Measurements from ENCODE around the gene LY9. TPM values are rescaled to one million over a fixed set of nuclear protein-coding genes. Genes with fewer than 3 reads are reported as not detected.

The LY9 gene
- polyA plus RNA-seq, 4 donors: 0.45 to 3.8 (median 1.1) TPM

DNA sequence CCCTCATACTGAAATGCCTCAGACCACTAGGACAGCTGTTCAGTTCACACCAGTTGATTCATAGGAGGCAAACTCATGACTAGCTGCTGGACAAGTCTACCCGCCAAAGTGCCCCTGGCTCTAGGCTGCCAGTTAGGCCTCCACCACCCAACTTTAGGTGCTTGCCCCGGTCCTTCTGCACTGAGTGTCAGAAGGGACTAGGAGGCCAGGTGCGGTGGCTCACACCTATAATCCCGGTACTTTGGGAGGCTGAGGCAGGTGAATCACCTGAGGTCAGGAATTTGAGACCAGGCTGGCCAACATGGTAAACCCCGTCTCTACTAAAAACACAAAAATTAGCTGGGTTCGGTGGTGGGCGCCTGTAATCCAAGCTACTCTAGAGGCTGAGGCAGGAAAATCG lies 18.9 kb downstream of the LY9 start:
- FAIRE-seq (no peak), DNase-seq (no peak)
- no peaks in the 10 kb centered on the region for H3K36me3 ChIP-seq (ENCODE audit: control insufficient read depth in 3 of 3, insufficient read depth in 2 of 3, low read depth in 1 of 3, low read length in 3 of 3)
- H3K27ac ChIP-seq (ENCODE audit: low read depth in 1 of 3, low read length in 2 of 3): no peak overlapping the region
- H3K9me3 ChIP-seq (ENCODE audit: control insufficient read depth in 2 of 2, insufficient read depth in 1 of 2, low read depth in 1 of 2, low read length in 1 of 2): no peaks in the 10 kb centered on the region
- H3K4me3 ChIP-seq (ENCODE audit: low read depth in 1 of 3, low read length in 3 of 3): no peak overlapping the region
- H3K27me3 ChIP-seq (ENCODE audit: control insufficient read depth in 3 of 3, insufficient read depth in 3 of 3, low read length in 3 of 3): no peaks in the 10 kb centered on the region
- no peaks in the 10 kb centered on the region for H3K4me1 ChIP-seq (ENCODE audit: control insufficient read depth in 3 of 3, insufficient read depth in 2 of 3, low read depth in 1 of 3, low read length in 2 of 3)
- 90 to 96% (median 93%) methylated on average over 8 of the region's 8 CpGs for WGBS, 3 donors

DNA sequence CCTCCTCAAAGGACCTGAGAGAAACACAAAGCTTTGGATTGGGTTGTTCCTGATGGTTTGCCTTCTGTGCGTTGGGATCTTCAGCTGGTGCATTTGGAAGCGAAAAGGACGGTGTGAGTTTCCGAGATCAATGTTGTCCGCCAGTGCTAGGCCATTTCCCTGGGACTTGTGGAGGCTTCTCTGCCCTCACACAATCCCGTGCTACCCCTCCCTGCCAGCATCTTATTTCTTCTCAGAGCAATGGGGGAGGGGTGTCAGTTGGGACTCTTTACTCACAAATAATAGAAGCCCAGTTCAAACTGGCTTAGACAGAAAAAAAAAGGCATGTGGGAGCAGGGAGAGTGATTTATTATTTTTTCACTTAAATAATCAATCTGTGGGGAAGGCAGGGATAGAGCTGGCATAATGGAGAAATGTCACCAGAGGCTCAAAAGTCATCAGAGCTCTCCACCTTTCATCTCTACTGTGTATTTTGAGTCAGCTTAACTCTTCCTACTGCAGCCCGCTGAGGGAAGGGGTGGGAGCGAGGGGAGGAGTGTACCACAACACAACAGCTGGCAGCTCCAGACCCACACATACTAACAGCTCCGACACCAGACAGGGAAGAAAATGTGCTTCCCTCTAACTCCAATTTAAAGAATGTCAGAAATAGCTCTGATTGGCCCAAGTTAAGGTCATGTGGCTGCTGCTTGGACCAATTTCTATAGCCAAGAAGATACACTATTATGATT lies 22.4 kb downstream of the LY9 start:
- WGBS, 3 donors: 70 to 85% (median 85%) methylated on average over 9 of the region's 9 CpGs
- no peaks in the 10 kb centered on the region for H3K36me3 ChIP-seq (ENCODE audit: control insufficient read depth in 3 of 3, insufficient read depth in 2 of 3, low read depth in 1 of 3, low read length in 3 of 3)
- H3K27ac ChIP-seq (ENCODE audit: low read depth in 1 of 3, low read length in 2 of 3): no peak overlapping the region
- H3K9me3 ChIP-seq (ENCODE audit: control insufficient read depth in 2 of 2, insufficient read depth in 1 of 2, low read depth in 1 of 2, low read length in 1 of 2): no peaks in the 10 kb centered on the region
- FAIRE-seq (no peak), DNase-seq (no peak)
- no peaks in the 10 kb centered on the region for H3K27me3 ChIP-seq (ENCODE audit: control insufficient read depth in 3 of 3, insufficient read depth in 3 of 3, low read length in 3 of 3)
- H3K4me3 ChIP-seq (ENCODE audit: low read depth in 1 of 3, low read length in 3 of 3): no peak overlapping the region
- H3K4me1 ChIP-seq (ENCODE audit: control insufficient read depth in 3 of 3, insufficient read depth in 2 of 3, low read depth in 1 of 3, low read length in 2 of 3): no peaks in the 10 kb centered on the region

DNA sequence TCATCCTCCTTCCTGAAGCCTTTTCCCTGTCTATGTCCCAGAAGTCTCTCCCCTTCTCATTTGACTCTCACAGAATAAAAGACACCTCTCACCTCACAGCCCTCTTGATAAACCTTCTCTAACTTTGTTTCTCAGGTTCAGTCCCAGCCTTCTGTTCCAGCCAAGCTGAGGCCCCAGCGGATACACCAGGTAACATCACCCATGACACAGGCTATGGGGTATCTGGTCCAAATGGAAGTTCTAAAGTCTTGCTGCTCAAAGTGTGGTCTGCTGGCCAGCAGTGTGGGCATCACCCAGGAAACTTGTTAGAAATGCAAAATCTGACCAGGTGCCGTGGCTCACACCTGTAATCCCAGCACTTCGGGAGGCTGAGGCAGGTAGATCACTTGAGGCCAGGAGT lies 23.2 kb downstream of the LY9 start:
- no peaks in the 10 kb centered on the region for H3K4me1 ChIP-seq (ENCODE audit: control insufficient read depth in 3 of 3, insufficient read depth in 2 of 3, low read depth in 1 of 3, low read length in 2 of 3)
- DNase-seq: no peak
- H3K27ac ChIP-seq (ENCODE audit: low read depth in 1 of 3, low read length in 2 of 3): no peak overlapping the region
- H3K9me3 ChIP-seq (ENCODE audit: control insufficient read depth in 2 of 2, insufficient read depth in 1 of 2, low read depth in 1 of 2, low read length in 1 of 2): no peaks in the 10 kb centered on the region
- no peak for FAIRE-seq
- H3K27me3 ChIP-seq (ENCODE audit: control insufficient read depth in 3 of 3, insufficient read depth in 3 of 3, low read length in 3 of 3): no peaks in the 10 kb centered on the region
- no peak overlapping the region for H3K4me3 ChIP-seq (ENCODE audit: low read depth in 1 of 3, low read length in 3 of 3)
- H3K36me3 ChIP-seq (ENCODE audit: control insufficient read depth in 3 of 3, insufficient read depth in 2 of 3, low read depth in 1 of 3, low read length in 3 of 3): no peaks in the 10 kb centered on the region
- WGBS, 3 donors: 79 to 86% (median 81%) methylated on average over 3 of the region's 3 CpGs

DNA sequence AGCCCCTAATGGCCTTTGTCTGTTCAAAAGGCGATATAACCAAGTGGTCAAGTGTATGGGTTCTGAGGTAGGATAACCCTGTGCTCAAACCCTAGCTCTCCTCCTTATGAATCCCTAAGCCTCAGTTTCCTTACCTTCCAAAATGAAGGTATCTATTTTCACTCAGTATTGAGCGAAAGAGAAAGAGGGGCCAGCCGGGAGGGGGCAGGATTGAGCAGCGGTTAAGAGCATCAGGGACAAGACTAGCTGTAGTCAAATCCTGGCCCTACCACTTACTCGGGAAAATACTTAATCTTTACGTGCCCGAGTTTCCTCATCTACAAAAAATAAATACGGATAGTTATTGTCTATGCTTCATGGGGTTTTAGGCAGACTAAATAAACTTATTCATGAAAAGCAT lies 25.7 kb downstream of the LY9 start:
- H3K36me3 ChIP-seq (ENCODE audit: control insufficient read depth in 3 of 3, insufficient read depth in 2 of 3, low read depth in 1 of 3, low read length in 3 of 3): no peaks in the 10 kb centered on the region
- H3K4me1 ChIP-seq (ENCODE audit: control insufficient read depth in 3 of 3, insufficient read depth in 2 of 3, low read depth in 1 of 3, low read length in 2 of 3): no peaks in the 10 kb centered on the region
- H3K4me3 ChIP-seq (ENCODE audit: low read depth in 1 of 3, low read length in 3 of 3): no peak overlapping the region
- 83 to 89% (median 86%) methylated on average over 8 of the region's 8 CpGs for WGBS, 3 donors
- no peak overlapping the region for H3K27ac ChIP-seq (ENCODE audit: low read depth in 1 of 3, low read length in 2 of 3)
- FAIRE-seq (no peak), DNase-seq (no peak)
- no peaks in the 10 kb centered on the region for H3K9me3 ChIP-seq (ENCODE audit: control insufficient read depth in 2 of 2, insufficient read depth in 1 of 2, low read depth in 1 of 2, low read length in 1 of 2)
- no peaks in the 10 kb centered on the region for H3K27me3 ChIP-seq (ENCODE audit: control insufficient read depth in 3 of 3, insufficient read depth in 3 of 3, low read length in 3 of 3)

DNA sequence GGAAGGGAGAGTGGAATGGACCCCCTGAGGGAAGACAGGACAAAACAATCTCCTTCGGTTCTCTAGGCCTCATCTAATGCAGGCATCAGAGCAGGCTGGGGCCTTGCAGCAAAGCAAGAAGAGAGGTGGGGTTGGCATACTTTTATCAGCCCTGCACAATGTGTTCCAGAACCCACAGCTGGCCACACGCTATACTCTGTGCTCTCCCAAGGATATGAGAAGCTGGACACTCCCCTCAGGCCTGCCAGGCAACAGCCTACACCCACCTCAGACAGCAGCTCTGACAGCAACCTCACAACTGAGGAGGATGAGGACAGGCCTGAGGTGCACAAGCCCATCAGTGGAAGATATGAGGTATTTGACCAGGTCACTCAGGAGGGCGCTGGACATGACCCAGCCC lies 27.3 kb downstream of the LY9 start:
- FAIRE-seq (no peak), DNase-seq (no peak)
- Histone ChIP-seq H3K4me1 (ENCODE audit: control insufficient read depth in 3 of 3, insufficient read depth in 2 of 3, low read depth in 1 of 3, low read length in 2 of 3) (no peaks in the 10 kb centered on the region), H3K27me3 (ENCODE audit: control insufficient read depth in 3 of 3, insufficient read depth in 3 of 3, low read length in 3 of 3) (no peaks in the 10 kb centered on the region), H3K27ac (ENCODE audit: low read depth in 1 of 3, low read length in 2 of 3) (no peak overlapping the region), H3K36me3 (ENCODE audit: control insufficient read depth in 3 of 3, insufficient read depth in 2 of 3, low read depth in 1 of 3, low read length in 3 of 3) (no peaks in the 10 kb centered on the region), H3K4me3 (ENCODE audit: low read depth in 1 of 3, low read length in 3 of 3) (no peak overlapping the region), H3K9me3 (ENCODE audit: control insufficient read depth in 2 of 2, insufficient read depth in 1 of 2, low read depth in 1 of 2, low read length in 1 of 2) (no peaks in the 10 kb centered on the region)
- 78 to 90% (median 87%) methylated on average over 3 of the region's 3 CpGs for WGBS, 3 donors

DNA sequence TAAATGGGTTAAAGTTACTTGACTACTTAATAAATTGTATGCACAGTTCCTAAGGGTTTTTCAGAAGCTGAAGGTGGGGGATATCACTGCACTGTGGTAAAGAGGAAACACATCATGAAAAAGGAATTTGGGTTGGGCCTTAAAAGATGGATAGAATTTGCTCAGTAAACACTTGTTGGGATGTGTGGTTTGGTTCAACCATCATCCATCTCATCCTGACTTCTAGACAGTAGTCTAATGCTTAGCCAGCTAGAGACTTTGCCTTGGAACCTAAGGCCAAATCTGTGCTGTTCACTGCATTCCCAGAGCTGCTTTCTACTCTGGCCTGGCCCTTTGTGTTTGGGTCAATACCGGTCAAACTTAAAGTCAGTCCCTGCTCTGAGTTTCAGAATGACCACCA lies 30.6 kb downstream of the LY9 start:
- H3K4me3 ChIP-seq (ENCODE audit: low read depth in 1 of 3, low read length in 3 of 3): no peak overlapping the region
- no peaks in the 10 kb centered on the region for H3K36me3 ChIP-seq (ENCODE audit: control insufficient read depth in 3 of 3, insufficient read depth in 2 of 3, low read depth in 1 of 3, low read length in 3 of 3)
- H3K27ac ChIP-seq (ENCODE audit: low read depth in 1 of 3, low read length in 2 of 3): no peak overlapping the region
- no peaks in the 10 kb centered on the region for H3K9me3 ChIP-seq (ENCODE audit: control insufficient read depth in 2 of 2, insufficient read depth in 1 of 2, low read depth in 1 of 2, low read length in 1 of 2)
- no peaks in the 10 kb centered on the region for H3K27me3 ChIP-seq (ENCODE audit: control insufficient read depth in 3 of 3, insufficient read depth in 3 of 3, low read length in 3 of 3)
- H3K4me1 ChIP-seq (ENCODE audit: control insufficient read depth in 3 of 3, insufficient read depth in 2 of 3, low read depth in 1 of 3, low read length in 2 of 3): no peaks in the 10 kb centered on the region
- WGBS, 3 donors: 89 to 100% (median 93%) methylated on average over 1 of the region's 1 CpG
- DNase-seq (no peak), FAIRE-seq (no peak)

DNA sequence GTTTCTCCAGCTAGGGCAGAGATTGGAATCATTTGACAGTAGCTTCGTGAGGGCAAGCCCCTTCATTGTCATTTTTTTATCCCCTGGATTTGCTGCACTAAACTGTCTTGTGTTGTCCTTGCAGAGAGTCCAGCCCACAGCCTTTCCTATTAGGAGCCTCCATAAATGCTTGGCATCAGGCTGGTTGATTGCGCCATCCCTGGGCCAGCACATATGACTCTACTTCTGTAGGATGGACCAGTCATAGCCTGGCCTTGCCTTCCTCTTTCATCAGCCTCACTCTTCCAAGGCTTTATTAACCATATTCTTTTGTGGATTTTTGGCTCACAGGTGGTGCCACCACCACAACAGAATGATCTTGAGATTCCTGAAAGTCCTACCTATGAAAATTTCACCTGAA lies 31.4 kb downstream of the LY9 start:
- Histone ChIP-seq H3K4me1 (ENCODE audit: control insufficient read depth in 3 of 3, insufficient read depth in 2 of 3, low read depth in 1 of 3, low read length in 2 of 3) (no peaks in the 10 kb centered on the region), H3K27me3 (ENCODE audit: control insufficient read depth in 3 of 3, insufficient read depth in 3 of 3, low read length in 3 of 3) (no peaks in the 10 kb centered on the region), H3K36me3 (ENCODE audit: control insufficient read depth in 3 of 3, insufficient read depth in 2 of 3, low read depth in 1 of 3, low read length in 3 of 3) (no peaks in the 10 kb centered on the region), H3K9me3 (ENCODE audit: control insufficient read depth in 2 of 2, insufficient read depth in 1 of 2, low read depth in 1 of 2, low read length in 1 of 2) (no peaks in the 10 kb centered on the region), H3K4me3 (ENCODE audit: low read depth in 1 of 3, low read length in 3 of 3) (no peak overlapping the region), H3K27ac (ENCODE audit: low read depth in 1 of 3, low read length in 2 of 3) (no peak overlapping the region)
- FAIRE-seq (no peak), DNase-seq (no peak)
- WGBS, 3 donors: 90 to 97% (median 91%) methylated on average over 2 of the region's 2 CpGs

DNA sequence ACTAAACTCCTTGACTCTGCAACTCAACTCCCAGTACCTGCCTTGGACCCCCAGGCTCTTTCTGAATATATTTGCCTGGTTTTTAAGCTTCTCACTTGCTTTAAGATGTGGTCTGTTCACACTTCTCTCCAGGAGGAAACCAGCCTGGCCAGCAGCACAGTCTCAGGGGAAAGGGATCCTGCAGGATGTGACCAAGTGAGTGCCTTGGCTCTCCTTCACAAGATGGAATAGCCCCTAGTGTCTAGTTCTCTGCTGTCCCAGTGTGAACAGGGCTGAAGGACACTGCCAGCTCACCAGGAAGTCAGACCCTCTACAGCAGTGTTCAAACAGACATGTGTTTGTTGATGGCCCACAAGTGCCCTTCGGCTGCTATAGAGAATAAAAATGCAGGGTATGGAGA lies 33.8 kb downstream of the LY9 start:
- H3K27ac ChIP-seq (ENCODE audit: low read depth in 1 of 3, low read length in 2 of 3): no peak overlapping the region
- no peak for DNase-seq
- WGBS, 3 donors: 86 to 100% (median 88%) methylated on average over 1 of the region's 1 CpG
- H3K9me3 ChIP-seq (ENCODE audit: control insufficient read depth in 2 of 2, insufficient read depth in 1 of 2, low read depth in 1 of 2, low read length in 1 of 2): no peaks in the 10 kb centered on the region
- no peaks in the 10 kb centered on the region for H3K27me3 ChIP-seq (ENCODE audit: control insufficient read depth in 3 of 3, insufficient read depth in 3 of 3, low read length in 3 of 3)
- no peak for FAIRE-seq
- H3K4me3 ChIP-seq (ENCODE audit: low read depth in 1 of 3, low read length in 3 of 3): no peak overlapping the region
- H3K4me1 ChIP-seq (ENCODE audit: control insufficient read depth in 3 of 3, insufficient read depth in 2 of 3, low read depth in 1 of 3, low read length in 2 of 3): no peaks in the 10 kb centered on the region
- H3K36me3 ChIP-seq (ENCODE audit: control insufficient read depth in 3 of 3, insufficient read depth in 2 of 3, low read depth in 1 of 3, low read length in 3 of 3): no peaks in the 10 kb centered on the region

All from small intestine (tissue), 7 donors.